ENCODE results near the gene RAVER1. TPM values are rescaled to one million over a fixed set of nuclear protein-coding genes. Genes with fewer than 3 reads are reported as not detected.

The RAVER1 gene
- total and polyA plus RNA-seq, 9 of the 15 experiments (the other 6 are each of a cell fraction or from before 2014, with no cell fraction given): 0.06 to 113 (median 7.0) TPM

GRCh38 chr19:10288662-10289166, 44.6 kb downstream of the RAVER1 start (continued):
- TF ChIP-seq MBD2 (IDR thresholded peaks at IDR 0.05; ENCODE audit: borderline replicate concordance, low read depth): peak; percentile 21; the same call in 1 of the 2 replicates
- TF ChIP-seq ZNF717 (CRISPR knock-in tag; IDR thresholded peaks at IDR 0.05): no peak
- no peak for TF ChIP-seq SFPQ (IDR thresholded peaks at IDR 0.05; ENCODE audit: low read depth, low read length)
- TF ChIP-seq MIER1 (IDR thresholded peaks at IDR 0.05; ENCODE audit: low read depth): no peak
- TF ChIP-seq HNRNPK (IDR thresholded peaks at IDR 0.05; ENCODE audit: low read depth, low read length, poor library complexity, severe bottlenecking): no peak
- no peak for TF ChIP-seq NUFIP1 (IDR thresholded peaks at IDR 0.05; ENCODE audit: partially characterized antibody)
- TF ChIP-seq CBX3 (IDR thresholded peaks at IDR 0.05; ENCODE audit: borderline replicate concordance in 1 of 2, low read length in 2 of 2): no peak
- TF ChIP-seq DEAF1 (CRISPR knock-in tag; IDR thresholded peaks at IDR 0.05): no peak
- no peak for TF ChIP-seq ATF1 (CRISPR knock-in tag; IDR thresholded peaks at IDR 0.05)
- TF ChIP-seq ATF1 (tag; IDR thresholded peaks at IDR 0.05): no peak
- no peak for TF ChIP-seq DNMT1 (IDR thresholded peaks at IDR 0.05)
- no peak for TF ChIP-seq BRD4 (IDR thresholded peaks at IDR 0.05)
- no peak for TF ChIP-seq HCFC1 (IDR thresholded peaks at IDR 0.05; ENCODE audit: low read depth, low read length)
- no peak for TF ChIP-seq HINFP (tag; conservative IDR thresholded peaks at IDR 0.05; ENCODE audit: low read depth)
- TF ChIP-seq ZNF511 (CRISPR knock-in tag; IDR thresholded peaks at IDR 0.05): no peak
- no peak for TF ChIP-seq ADNP (tag; IDR thresholded peaks at IDR 0.05)
- no peak for TF ChIP-seq NR4A1 (CRISPR knock-in tag; IDR thresholded peaks at IDR 0.05)
- 0 out of 2 replicates have a peak, but pooled peaks have one; percentile 22 for TF ChIP-seq NR4A1 (tag; IDR thresholded peaks at IDR 0.05)
- no peak for TF ChIP-seq FOSL1 (tag; conservative IDR thresholded peaks at IDR 0.05)

Measured in K562 (cell line).